GM12864 (cell line): Measurements from ENCODE around the gene FAM83B.

Source experiments
- DNase-seq: peaks from one replicate; pipeline ENCODE4 v3.0.0-alpha.2; 2011; ENCODE audit warnings: low read depth
- H3K4me3 ChIP-seq: 2 replicates; pipeline ENCODE4 v1.5.1; 2011; ENCODE audit warnings: mild to moderate bottlenecking, low read depth, low read length, control low read depth
- TF ChIP-seq, protein P1 (sequence below): IDR thresholded peaks from 2 replicates; pipeline ENCODE4 v1.5.1; 2011; ENCODE audit warnings: low read depth, mild to moderate bottlenecking, moderate library complexity, low read length, control low read depth, inconsistent platforms; ENCODE audit errors: missing control alignments

The FAM83B gene

DNA sequence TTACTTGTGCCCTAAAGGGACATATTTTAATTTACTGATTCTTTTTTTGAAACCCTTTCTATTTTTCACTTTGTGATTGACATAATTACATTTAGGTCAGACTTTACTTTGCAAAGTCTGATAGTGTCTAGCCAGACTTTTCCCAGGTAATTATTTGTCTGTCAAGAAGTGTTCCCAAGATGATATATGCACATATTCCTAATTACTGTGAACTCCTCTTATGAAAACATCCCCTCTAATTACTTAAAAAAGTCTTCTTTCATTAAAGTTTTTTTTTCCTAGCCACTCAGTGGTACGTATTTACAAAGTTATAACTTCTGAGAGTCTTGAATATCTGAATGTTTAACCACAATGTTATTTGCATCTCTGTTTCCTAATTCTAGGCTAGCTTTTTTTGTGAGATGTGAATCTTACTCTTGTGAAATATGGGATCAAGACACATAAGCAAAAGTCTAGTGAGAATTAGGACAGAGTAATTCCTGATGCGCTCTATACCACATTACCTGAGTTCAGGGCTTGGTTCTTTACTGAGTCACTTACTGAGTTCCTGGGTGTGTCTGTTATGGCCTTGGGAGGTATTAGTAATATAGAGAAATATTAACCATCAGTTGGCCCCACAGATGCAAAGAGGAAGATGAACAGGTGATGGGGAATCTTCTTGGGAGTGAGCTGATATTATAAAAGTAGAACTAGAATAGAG, 27.9 kb downstream of the FAM83B start:
- TF ChIP-seq, protein P1, sequence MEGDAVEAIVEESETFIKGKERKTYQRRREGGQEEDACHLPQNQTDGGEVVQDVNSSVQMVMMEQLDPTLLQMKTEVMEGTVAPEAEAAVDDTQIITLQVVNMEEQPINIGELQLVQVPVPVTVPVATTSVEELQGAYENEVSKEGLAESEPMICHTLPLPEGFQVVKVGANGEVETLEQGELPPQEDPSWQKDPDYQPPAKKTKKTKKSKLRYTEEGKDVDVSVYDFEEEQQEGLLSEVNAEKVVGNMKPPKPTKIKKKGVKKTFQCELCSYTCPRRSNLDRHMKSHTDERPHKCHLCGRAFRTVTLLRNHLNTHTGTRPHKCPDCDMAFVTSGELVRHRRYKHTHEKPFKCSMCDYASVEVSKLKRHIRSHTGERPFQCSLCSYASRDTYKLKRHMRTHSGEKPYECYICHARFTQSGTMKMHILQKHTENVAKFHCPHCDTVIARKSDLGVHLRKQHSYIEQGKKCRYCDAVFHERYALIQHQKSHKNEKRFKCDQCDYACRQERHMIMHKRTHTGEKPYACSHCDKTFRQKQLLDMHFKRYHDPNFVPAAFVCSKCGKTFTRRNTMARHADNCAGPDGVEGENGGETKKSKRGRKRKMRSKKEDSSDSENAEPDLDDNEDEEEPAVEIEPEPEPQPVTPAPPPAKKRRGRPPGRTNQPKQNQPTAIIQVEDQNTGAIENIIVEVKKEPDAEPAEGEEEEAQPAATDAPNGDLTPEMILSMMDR = no peak
- DNase-seq = no peak
- no peak overlapping the region for H3K4me3 ChIP-seq

DNA sequence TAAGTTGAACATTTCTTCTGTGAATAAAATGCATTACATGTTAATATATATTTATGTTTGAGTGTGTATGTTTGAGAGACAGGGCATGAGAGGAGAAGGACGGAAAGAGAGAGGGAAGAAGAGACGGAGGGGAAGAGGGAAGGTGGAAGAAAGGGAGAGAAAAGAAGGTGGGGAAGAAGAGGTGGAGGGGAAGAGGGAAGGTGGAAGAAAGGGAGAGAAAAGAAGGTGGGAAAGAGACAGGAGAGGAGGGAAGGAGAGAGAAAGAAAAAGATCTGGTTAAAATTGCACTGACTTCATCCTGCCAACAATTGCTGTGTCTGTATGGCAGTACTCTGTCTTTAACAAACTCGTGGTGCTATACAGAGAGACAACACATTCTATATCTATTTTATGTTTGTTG, 29.0 kb downstream of the FAM83B start:
- H3K4me3 ChIP-seq = no peak overlapping the region
- TF ChIP-seq, protein P1 = no peak
- DNase-seq = no peak

DNA sequence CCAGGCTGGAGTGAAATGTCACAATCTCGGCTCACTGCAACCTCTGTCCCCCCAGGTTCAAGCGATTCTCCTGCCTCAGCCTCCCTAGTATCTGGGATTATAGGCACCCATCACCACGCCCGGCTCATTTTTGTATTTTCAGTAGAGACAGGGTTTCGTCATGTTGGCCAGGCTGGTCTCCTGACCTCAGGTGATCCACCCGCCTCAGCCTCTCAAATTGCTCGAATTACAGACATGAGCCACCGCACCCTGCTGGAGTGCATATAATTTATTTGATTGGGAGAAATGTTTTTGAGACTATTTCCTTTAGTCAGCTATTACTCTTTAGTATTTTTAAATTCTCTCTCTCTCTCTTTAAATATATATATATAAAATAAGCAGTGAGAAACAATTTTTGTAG, 29.8 kb downstream of the FAM83B start:
- H3K4me3 ChIP-seq = no peak overlapping the region
- TF ChIP-seq, protein P1 = no peak
- no peak for DNase-seq

DNA sequence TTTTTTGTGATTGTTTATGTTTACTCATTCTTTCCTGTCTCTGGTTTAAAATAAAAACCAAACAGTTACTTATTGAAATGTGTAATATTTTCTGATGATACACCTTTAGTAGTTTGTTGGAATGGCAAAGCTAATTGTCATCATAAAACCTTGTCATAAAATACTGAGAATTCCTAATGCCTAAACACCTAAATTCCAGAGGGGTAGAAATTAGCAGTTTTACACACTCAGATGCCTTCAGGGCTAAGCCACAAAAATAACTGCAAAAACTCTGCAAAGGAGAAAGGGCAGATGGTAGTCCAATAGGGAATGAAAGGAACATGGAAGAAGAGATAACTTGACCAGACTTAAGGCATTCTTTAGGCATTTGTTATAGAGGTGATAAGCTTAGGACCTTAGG, 30.3 kb downstream of the FAM83B start:
- no peak overlapping the region for H3K4me3 ChIP-seq
- TF ChIP-seq, protein P1 = no peak
- DNase-seq = no peak

DNA sequence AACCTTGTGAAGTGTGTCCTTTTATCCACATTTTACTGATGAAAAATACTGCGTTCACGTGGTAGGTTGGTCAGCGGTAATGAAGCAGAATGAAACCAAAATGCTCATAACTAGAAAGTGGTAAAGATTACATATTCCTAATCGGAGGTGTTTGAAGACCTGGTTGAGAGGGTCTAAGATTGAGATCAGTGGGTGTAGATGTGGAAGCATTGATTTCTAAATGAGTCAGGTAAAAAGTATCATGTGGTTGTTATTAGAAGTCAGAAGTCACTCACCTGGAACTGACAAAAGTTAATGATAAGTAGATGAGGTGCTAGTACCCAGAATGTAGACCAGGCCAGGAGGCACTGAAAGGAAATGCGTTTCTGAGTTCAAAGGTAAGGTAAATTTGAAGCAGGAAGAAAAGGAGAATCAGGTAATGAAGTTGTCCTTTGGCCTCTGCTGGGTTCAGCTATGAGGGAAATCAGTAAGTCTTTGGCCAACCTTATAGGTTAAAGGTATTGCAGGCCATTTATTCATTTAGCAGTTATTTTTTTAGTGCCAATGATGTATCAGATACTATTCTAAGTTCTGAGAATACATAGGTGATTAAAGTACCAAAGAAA, 31.2 kb downstream of the FAM83B start:
- no peak overlapping the region for H3K4me3 ChIP-seq
- TF ChIP-seq, protein P1 = no peak
- no peak for DNase-seq

DNA sequence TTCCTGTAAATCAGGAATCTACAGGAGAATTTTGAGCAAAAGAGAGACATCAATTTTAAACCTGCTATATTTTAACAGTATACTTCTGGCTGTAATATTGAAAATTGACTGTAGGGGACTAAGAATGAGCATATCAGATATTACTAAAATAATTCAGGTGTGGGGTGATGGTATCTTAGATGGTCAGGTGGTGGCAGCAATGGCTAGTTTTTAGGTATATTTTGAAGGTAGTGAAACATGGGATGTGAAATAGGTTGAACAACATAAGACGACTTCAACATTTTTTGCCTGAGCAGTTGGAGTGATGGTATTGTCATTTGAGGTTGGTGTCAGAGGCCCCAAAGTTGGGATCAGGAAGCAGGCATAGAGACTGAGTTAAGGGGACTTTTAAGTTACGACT, 32.1 kb downstream of the FAM83B start:
- DNase-seq = no peak
- no peak overlapping the region for H3K4me3 ChIP-seq
- TF ChIP-seq, protein P1 = no peak
